ENCODE data around the gene PPM1J. TPM values are rescaled to one million over a fixed set of nuclear protein-coding genes. Genes with fewer than 3 reads are reported as not detected.

Gene PPM1J
- total and polyA plus RNA-seq, 2 of the 13 experiments (the other 11 are each of a cell fraction or from before 2014, with no cell fraction given): 0.07 to 0.22 TPM

- TF ChIP-seq ZNF646 (CRISPR knock-in tag; IDR thresholded peaks at IDR 0.05): no peak; the same call in 1 of the 2 replicates
- TF ChIP-seq, protein P1, sequence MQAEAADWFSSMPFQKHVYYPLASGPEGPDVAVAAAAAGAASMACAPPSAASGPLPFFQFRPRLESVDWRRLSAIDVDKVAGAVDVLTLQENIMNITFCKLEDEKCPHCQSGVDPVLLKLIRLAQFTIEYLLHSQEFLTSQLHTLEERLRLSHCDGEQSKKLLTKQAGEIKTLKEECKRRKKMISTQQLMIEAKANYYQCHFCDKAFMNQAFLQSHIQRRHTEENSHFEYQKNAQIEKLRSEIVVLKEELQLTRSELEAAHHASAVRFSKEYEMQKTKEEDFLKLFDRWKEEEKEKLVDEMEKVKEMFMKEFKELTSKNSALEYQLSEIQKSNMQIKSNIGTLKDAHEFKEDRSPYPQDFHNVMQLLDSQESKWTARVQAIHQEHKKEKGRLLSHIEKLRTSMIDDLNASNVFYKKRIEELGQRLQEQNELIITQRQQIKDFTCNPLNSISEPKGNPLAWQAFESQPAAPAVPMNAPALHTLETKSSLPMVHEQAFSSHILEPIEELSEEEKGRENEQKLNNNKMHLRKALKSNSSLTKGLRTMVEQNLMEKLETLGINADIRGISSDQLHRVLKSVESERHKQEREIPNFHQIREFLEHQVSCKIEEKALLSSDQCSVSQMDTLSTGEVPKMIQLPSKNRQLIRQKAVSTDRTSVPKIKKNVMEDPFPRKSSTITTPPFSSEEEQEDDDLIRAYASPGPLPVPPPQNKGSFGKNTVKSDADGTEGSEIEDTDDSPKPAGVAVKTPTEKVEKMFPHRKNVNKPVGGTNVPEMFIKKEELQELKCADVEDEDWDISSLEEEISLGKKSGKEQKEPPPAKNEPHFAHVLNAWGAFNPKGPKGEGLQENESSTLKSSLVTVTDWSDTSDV (CRISPR knock-in tag; IDR thresholded peaks at IDR 0.05): no peak
- TF ChIP-seq MAFG (CRISPR knock-in tag; IDR thresholded peaks at IDR 0.05): no peak
- no peak for TF ChIP-seq SNAI1 (CRISPR knock-in tag; IDR thresholded peaks at IDR 0.05; ENCODE audit: borderline replicate concordance)
- peak; percentile 29; the same call in 1 of the 2 replicates for TF ChIP-seq TBX3 (IDR thresholded peaks at IDR 0.05; ENCODE audit: borderline replicate concordance)
- peak; percentile 87 for TF ChIP-seq SIX1 (CRISPR knock-in tag; IDR thresholded peaks at IDR 0.05; ENCODE audit: borderline replicate concordance)
- TF ChIP-seq ZNF766 (CRISPR knock-in tag; IDR thresholded peaks at IDR 0.05; ENCODE audit: borderline replicate concordance): 0 out of 2 replicates have a peak, but pooled peaks have one; percentile 16
- TF ChIP-seq, protein P2, sequence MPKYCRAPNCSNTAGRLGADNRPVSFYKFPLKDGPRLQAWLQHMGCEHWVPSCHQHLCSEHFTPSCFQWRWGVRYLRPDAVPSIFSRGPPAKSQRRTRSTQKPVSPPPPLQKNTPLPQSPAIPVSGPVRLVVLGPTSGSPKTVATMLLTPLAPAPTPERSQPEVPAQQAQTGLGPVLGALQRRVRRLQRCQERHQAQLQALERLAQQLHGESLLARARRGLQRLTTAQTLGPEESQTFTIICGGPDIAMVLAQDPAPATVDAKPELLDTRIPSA (CRISPR knock-in tag; IDR thresholded peaks at IDR 0.05; ENCODE audit: borderline replicate concordance): no peak
- peak; percentile 26; the same call in 1 of the 2 replicates for TF ChIP-seq ZFP37 (CRISPR knock-in tag; IDR thresholded peaks at IDR 0.05; ENCODE audit: borderline replicate concordance)
- TF ChIP-seq, protein P3, sequence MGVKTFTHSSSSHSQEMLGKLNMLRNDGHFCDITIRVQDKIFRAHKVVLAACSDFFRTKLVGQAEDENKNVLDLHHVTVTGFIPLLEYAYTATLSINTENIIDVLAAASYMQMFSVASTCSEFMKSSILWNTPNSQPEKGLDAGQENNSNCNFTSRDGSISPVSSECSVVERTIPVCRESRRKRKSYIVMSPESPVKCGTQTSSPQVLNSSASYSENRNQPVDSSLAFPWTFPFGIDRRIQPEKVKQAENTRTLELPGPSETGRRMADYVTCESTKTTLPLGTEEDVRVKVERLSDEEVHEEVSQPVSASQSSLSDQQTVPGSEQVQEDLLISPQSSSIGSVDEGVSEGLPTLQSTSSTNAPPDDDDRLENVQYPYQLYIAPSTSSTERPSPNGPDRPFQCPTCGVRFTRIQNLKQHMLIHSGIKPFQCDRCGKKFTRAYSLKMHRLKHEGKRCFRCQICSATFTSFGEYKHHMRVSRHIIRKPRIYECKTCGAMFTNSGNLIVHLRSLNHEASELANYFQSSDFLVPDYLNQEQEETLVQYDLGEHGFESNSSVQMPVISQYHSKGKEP (CRISPR knock-in tag; IDR thresholded peaks at IDR 0.05): no peak
- TF ChIP-seq SP5 (CRISPR knock-in tag; IDR thresholded peaks at IDR 0.05; ENCODE audit: borderline replicate concordance, low read depth): 0 out of 2 replicates have a peak, but pooled peaks have one; percentile 3
- TF ChIP-seq DPF2 (CRISPR knock-in tag; IDR thresholded peaks at IDR 0.05; ENCODE audit: borderline replicate concordance, low read depth): no peak; the same call in 1 of the 2 replicates
- peak; percentile 69 for TF ChIP-seq ELF3 (CRISPR knock-in tag; IDR thresholded peaks at IDR 0.05)
- TF ChIP-seq, protein P4, sequence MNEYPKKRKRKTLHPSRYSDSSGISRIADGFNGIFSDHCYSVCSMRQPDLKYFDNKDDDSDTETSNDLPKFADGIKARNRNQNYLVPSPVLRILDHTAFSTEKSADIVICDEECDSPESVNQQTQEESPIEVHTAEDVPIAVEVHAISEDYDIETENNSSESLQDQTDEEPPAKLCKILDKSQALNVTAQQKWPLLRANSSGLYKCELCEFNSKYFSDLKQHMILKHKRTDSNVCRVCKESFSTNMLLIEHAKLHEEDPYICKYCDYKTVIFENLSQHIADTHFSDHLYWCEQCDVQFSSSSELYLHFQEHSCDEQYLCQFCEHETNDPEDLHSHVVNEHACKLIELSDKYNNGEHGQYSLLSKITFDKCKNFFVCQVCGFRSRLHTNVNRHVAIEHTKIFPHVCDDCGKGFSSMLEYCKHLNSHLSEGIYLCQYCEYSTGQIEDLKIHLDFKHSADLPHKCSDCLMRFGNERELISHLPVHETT (CRISPR knock-in tag; conservative IDR thresholded peaks at IDR 0.05): no peak
- TF ChIP-seq GATAD1 (CRISPR knock-in tag; IDR thresholded peaks at IDR 0.05): peak; percentile 16; the same call in 1 of the 2 replicates
Observed at GRCh38 chr1:112704934-112705627, 10.1 kb downstream of the PPM1J start (continued).

Data from HepG2 (cell line).